HepG2 (cell line): Measurements from ENCODE around the gene GPR152. TPM values are rescaled to one million over a fixed set of nuclear protein-coding genes. Genes with fewer than 3 reads are reported as not detected.

Source experiments
- ASH2L ChIP-seq: fragments of 300-600, 200-600 bp; sonication (generic); IDR thresholded peaks from 2 replicates; pipeline ENCODE4 v1.7.0; 2017; ENCODE audit warnings: low read depth, mild to moderate bottlenecking, moderate library complexity, mixed read lengths, low read length; ENCODE audit not compliant: insufficient read length
- ATF7-NPFF ChIP-seq: sonication (generic); formaldehyde crosslinking; IDR thresholded peaks from 2 replicates; pipeline ENCODE4 v1.8.1; 2023; ENCODE audit warnings: mild to moderate bottlenecking, low read depth, missing genetic modification reagents, moderate library complexity
- GATAD2A ChIP-seq: IDR thresholded peaks from 2 replicates; pipeline ENCODE4 v1.6.1; 2016
- KDM1A ChIP-seq: IDR thresholded peaks from 2 replicates; pipeline ENCODE4 v1.6.1; 2016; ENCODE audit warnings: missing compliant biosample characterization
- SNAPC2 ChIP-seq: sonication (generic); formaldehyde crosslinking; IDR thresholded peaks from 2 replicates; pipeline ENCODE4 v1.8.1; 2022; ENCODE audit warnings: mild to moderate bottlenecking, missing genetic modification reagents
- SOX5 ChIP-seq: IDR thresholded peaks from 2 replicates; pipeline ENCODE4 v1.6.1; 2016; ENCODE audit warnings: borderline replicate concordance
- SSRP1 ChIP-seq: IDR thresholded peaks from 2 replicates; pipeline ENCODE4 v1.6.1; 2016; ENCODE audit warnings: control low read depth
- ZNF670 ChIP-seq: sonication (generic); formaldehyde crosslinking; IDR thresholded peaks from 2 replicates; pipeline ENCODE4 v1.8.0; 2022; ENCODE audit warnings: mild to moderate bottlenecking, missing genetic modification reagents, borderline replicate concordance
- ZNF772 ChIP-seq: sonication (generic); formaldehyde crosslinking; IDR thresholded peaks from 2 replicates; pipeline ENCODE4 v1.5.0; 2020; ENCODE audit warnings: mild to moderate bottlenecking, missing genetic modification reagents
- polyA plus RNA-seq, 8 experiments: library from polyadenylated mRNA; depleted of rRNA in 3 of 8; stranded (reverse) in 7 of 8; unstranded in 1 of 8; fragments of >200 nt; fragmentation: Illumina TruSeq in 4 of 8; extraction: Trizol in 4 of 8; gene quantifications; 2 replicates each; pipeline versions ENCODE4 v1.2.1 to v1.2.3, GENCODE V29; 2011 to 2016; ENCODE audit warnings: low read depth in 4 of 8, missing spikeins in 1 of 8, mixed read lengths in 1 of 8; ENCODE audit not compliant: insufficient read depth in 1 of 8
- total RNA-seq, 5 experiments: library from RNA; depleted of rRNA; stranded (reverse); fragments of >200 nt; fragmentation: Illumina TruSeq; extraction: Trizol; gene quantifications; 2 replicates each; pipeline ENCODE4 v1.2.3, GENCODE V29; 2016; ENCODE audit warnings: low read depth in 1 of 5
- TF ChIP-seq, protein P1 (sequence below): sonication (generic); formaldehyde crosslinking; IDR thresholded peaks from 2 replicates; pipeline ENCODE4 v1.4.0; 2020; ENCODE audit warnings: missing genetic modification reagents, mild to moderate bottlenecking, borderline replicate concordance
- TF ChIP-seq, protein P2 (sequence below): sonication (generic); formaldehyde crosslinking; IDR thresholded peaks from 2 replicates; pipeline ENCODE4 v1.5.0; 2020; ENCODE audit warnings: missing genetic modification reagents, mild to moderate bottlenecking, borderline replicate concordance
- TF ChIP-seq, protein P3 (sequence below): sonication (generic); formaldehyde crosslinking; IDR thresholded peaks from 2 replicates; pipeline ENCODE4 v1.4.0; 2020; ENCODE audit warnings: missing genetic modification reagents, borderline replicate concordance
- TF ChIP-seq, protein P4 (sequence below): sonication (generic); formaldehyde crosslinking; IDR thresholded peaks from 2 replicates; pipeline ENCODE4 v1.4.0; 2020; ENCODE audit warnings: missing genetic modification reagents

The GPR152 gene
- total and polyA plus RNA-seq, 2 of the 13 experiments (the other 11 are each of a cell fraction or from before 2014, with no cell fraction given): not detected

DNA sequence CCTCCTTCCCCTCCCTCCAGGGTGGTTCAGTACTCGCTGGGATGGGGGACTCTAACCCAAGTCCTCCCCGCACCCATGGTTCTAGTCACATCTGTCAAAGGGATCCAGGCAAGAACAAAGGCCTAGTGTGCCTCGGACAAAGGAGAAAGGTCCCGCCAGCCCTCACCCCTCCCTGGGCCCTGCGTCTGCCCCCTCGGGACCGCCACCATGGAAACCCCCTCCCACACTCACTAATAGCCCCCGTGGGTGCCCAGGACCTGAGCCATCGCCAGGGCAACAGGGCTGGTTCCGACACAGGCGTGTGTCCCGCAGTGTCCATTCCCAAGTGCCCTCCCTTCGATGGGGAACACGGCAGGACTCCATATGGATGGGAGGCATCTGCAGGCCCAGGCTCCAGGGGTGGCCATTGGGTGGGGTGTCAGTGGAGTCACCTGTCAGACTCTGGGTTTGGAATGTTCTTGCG is 42.1 kb downstream of the GPR152 start (continued):
- TF ChIP-seq, protein P1, sequence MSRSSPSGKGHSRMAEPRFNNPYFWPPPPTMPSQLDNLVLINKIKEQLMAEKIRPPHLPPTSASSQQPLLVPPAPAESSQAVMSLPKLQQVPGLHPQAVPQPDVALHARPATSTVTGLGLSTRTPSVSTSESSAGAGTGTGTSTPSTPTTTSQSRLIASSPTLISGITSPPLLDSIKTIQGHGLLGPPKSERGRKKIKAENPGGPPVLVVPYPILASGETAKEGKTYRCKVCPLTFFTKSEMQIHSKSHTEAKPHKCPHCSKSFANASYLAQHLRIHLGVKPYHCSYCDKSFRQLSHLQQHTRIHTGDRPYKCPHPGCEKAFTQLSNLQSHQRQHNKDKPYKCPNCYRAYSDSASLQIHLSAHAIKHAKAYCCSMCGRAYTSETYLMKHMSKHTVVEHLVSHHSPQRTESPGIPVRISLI (CRISPR knock-in tag): no peak
- TF ChIP-seq ATF7-NPFF (CRISPR knock-in tag) (no peak), KDM1A (CRISPR knock-in tag) (no peak), SSRP1 (CRISPR knock-in tag) (no peak), SNAPC2 (CRISPR knock-in tag) (no peak), GATAD2A (0 out of 2 replicates have a peak, but pooled peaks have one; percentile 1), ZNF670 (CRISPR knock-in tag) (no peak), ZNF772 (0 out of 2 replicates have a peak, but pooled peaks have one; percentile 43), SOX5 (CRISPR knock-in tag) (no peak), ASH2L (no peak)
- TF ChIP-seq, protein P2, sequence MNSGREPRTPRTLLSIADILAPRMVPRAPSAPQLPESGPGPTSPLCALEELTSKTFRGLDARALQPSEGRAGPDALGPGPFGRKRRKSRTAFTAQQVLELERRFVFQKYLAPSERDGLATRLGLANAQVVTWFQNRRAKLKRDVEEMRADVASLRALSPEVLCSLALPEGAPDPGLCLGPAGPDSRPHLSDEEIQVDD: no peak
- TF ChIP-seq, protein P3, sequence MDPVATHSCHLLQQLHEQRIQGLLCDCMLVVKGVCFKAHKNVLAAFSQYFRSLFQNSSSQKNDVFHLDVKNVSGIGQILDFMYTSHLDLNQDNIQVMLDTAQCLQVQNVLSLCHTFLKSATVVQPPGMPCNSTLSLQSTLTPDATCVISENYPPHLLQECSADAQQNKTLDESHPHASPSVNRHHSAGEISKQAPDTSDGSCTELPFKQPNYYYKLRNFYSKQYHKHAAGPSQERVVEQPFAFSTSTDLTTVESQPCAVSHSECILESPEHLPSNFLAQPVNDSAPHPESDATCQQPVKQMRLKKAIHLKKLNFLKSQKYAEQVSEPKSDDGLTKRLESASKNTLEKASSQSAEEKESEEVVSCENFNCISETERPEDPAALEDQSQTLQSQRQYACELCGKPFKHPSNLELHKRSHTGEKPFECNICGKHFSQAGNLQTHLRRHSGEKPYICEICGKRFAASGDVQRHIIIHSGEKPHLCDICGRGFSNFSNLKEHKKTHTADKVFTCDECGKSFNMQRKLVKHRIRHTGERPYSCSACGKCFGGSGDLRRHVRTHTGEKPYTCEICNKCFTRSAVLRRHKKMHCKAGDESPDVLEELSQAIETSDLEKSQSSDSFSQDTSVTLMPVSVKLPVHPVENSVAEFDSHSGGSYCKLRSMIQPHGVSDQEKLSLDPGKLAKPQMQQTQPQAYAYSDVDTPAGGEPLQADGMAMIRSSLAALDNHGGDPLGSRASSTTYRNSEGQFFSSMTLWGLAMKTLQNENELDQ: no peak
- TF ChIP-seq, protein P4, sequence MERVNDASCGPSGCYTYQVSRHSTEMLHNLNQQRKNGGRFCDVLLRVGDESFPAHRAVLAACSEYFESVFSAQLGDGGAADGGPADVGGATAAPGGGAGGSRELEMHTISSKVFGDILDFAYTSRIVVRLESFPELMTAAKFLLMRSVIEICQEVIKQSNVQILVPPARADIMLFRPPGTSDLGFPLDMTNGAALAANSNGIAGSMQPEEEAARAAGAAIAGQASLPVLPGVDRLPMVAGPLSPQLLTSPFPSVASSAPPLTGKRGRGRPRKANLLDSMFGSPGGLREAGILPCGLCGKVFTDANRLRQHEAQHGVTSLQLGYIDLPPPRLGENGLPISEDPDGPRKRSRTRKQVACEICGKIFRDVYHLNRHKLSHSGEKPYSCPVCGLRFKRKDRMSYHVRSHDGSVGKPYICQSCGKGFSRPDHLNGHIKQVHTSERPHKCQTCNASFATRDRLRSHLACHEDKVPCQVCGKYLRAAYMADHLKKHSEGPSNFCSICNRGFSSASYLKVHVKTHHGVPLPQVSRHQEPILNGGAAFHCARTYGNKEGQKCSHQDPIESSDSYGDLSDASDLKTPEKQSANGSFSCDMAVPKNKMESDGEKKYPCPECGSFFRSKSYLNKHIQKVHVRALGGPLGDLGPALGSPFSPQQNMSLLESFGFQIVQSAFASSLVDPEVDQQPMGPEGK (CRISPR knock-in tag): peak; percentile 31; the same call in 1 of the 2 replicates
